Measurements from ENCODE around the gene USP17L22.
"Not testable (repeated sequence)": the region's sequence is repeated elsewhere in the genome, so short reads cannot be mapped to it uniquely, and the experiment has no call there.

The USP17L22 gene

DNA sequence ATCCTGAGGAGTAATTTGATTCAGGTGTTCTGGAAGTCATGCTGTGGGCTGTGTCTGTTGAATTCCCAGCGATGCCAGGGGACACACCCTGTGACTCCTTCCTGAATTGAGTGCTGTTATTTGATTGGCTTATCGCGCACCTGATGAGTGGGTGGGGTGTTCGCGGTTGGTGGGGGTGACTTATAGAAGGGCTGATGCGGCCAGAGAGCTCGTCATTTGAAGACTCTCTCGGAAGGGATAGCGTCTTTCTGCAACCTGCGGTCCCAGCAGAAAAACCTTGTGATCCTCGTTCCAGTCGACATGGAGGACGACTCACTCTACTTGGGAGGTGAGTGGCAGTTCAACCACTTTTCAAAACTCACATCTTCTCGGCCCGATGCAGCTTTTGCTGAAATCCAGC, at the start of gene USP17L22:
Gene USP17L22, plus strand, starts transcription at position 301 of the 400 bp plus-strand sequence. Its CDS starts 0 bp downstream, at position 301.
- not testable (repeated sequence) for H3K27ac ChIP-seq

DNA sequence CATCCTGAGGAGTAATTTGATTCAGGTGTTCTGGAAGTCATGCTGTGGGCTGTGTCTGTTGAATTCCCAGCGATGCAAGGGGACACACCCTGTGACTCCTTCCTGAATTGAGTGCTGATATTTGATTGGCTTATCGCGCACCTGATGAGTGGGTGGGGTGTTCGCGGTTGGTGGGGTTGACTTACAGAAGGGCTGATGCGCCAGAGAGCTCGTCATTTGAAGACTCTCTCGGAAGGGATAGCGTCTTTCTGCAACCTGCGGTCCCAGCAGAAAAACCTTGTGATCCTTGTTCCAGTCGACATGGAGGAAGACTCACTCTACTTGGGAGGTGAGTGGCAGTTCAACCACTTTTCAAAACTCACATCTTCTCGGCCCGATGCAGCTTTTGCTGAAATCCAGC, 47.6 kb upstream of the USP17L22 start, which contains the start of gene USP17L12:
Gene USP17L12, plus strand, starts transcription at position 301 of the 400 bp plus-strand sequence. Its CDS starts 0 bp downstream, at position 301.
- H3K27ac ChIP-seq = not testable (repeated sequence)

DNA sequence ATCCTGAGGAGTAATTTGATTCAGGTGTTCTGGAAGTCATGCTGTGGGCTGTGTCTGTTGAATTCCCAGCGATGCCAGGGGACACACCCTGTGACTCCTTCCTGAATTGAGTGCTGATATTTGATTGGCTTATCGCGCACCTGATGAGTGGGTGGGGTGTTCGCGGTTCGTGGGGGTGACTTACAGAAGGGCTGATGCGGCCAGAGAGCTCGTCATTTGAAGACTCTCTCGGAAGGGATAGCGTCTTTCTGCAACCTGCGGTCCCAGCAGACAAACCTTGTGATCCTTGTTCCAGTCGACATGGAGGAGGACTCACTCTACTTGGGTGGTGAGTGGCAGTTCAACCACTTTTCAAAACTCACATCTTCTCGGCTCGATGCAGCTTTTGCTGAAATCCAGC, 42.8 kb upstream of the USP17L22 start, which contains the start of gene USP17L13:
Gene USP17L13, plus strand, starts transcription at position 301 of the 400 bp plus-strand sequence. Its CDS starts 0 bp downstream, at position 301.
- H3K27ac ChIP-seq = not testable (repeated sequence)

- not testable (repeated sequence) for H3K27ac ChIP-seq
Measured at GRCh38 chr4:9230249-9230648, 37.2 kb upstream of the USP17L22 start.

GRCh38 chr4:9234085-9234484, 33.3 kb upstream of the USP17L22 start, which contains the start of gene USP17L15:
Gene USP17L15, plus strand, starts transcription at chr4:9234385. Its CDS starts 0 bp downstream, at chr4:9234385.
- H3K27ac ChIP-seq = not testable (repeated sequence)

DNA sequence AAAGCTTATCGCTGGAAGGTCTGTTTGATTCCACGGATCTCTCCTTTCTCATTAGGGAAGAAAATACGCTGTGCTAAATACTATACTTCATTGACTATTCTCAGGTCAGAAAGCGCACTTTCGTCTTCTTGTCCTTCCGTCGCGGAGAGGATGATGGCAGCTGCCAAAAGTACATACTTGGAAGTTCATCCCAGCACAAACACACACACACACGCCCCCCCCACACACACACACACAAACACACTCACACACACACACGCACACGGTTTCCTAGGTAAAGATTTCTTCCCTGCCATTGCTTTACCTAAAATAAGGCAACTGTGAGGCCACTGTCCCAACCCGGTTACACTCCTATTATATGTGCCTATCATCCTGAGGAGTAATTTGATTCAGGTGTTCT, 29.0 kb upstream of the USP17L22 start:
- not testable (repeated sequence) for H3K27ac ChIP-seq

DNA sequence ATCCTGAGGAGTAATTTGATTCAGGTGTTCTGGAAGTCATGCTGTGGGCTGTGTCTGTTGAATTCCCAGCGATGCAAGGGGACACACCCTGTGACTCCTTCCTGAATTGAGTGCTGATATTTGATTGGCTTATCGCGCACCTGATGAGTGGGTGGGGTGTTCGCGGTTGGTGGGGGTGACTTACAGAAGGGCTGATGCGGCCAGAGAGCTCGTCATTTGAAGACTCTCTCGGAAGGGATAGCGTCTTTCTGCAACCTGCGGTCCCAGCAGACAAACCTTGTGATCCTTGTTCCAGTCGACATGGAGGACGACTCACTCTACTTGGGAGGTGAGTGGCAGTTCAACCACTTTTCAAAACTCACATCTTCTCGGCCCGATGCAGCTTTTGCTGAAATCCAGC, 23.8 kb upstream of the USP17L22 start, which contains the start of gene USP17L17:
Gene USP17L17, plus strand, starts transcription at position 301 of the 400 bp plus-strand sequence. Its CDS starts 0 bp downstream, at position 301.
- not testable (repeated sequence) for H3K27ac ChIP-seq

- not testable (repeated sequence) for H3K27ac ChIP-seq
Measured at GRCh38 chr4:9247953-9248680, 19.3 kb upstream of the USP17L22 start, which contains the start of gene USP17L18. Gene USP17L18, plus strand, starts transcription at chr4:9248630. Its CDS starts 0 bp downstream, at chr4:9248630.

- H3K27ac ChIP-seq = not testable (repeated sequence)
Measured at GRCh38 chr4:9253078-9253477, 14.3 kb upstream of the USP17L22 start, which contains the start of gene USP17L19. Gene USP17L19, plus strand, starts transcription at chr4:9253378. Its CDS starts 0 bp downstream, at chr4:9253378.

- H3K27ac ChIP-seq = not testable (repeated sequence)
Measured at GRCh38 chr4:9257824-9258223, 9.6 kb upstream of the USP17L22 start, which contains the start of gene USP17L20. Gene USP17L20, plus strand, starts transcription at chr4:9258124. Its CDS starts 0 bp downstream, at chr4:9258124.

DNA sequence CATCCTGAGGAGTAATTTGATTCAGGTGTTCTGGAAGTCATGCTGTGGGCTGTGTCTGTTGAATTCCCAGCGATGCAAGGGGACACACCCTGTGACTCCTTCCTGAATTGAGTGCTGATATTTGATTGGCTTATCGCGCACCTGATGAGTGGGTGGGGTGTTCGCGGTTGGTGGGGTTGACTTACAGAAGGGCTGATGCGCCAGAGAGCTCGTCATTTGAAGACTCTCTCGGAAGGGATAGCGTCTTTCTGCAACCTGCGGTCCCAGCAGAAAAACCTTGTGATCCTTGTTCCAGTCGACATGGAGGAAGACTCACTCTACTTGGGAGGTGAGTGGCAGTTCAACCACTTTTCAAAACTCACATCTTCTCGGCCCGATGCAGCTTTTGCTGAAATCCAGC, 4.8 kb upstream of the USP17L22 start, which contains the start of gene USP17L21:
Gene USP17L21, plus strand, starts transcription at position 301 of the 400 bp plus-strand sequence. Its CDS starts 0 bp downstream, at position 301.
- not testable (repeated sequence) for H3K27ac ChIP-seq

DNA sequence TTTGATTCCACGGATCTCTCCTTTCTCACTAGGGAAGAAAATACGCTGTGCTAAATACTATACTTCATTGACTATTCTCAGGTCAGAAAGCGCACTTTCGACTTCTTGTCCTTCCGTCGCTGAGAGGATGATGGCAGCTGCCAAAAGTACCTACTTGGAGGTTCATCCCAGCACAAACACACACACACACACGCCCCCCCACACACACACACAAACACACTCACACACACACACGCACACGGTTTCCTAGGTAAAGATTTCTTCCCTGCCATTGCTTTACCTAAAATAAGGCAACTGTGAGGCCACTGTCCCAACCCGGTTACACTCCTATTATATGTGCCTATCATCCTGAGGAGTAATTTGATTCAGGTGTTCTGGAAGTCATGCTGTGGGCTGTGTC, 4.3 kb downstream of the USP17L22 start:
- H3K27ac ChIP-seq = not testable (repeated sequence)
